A673 (cell line): ENCODE data around the gene CHCHD6. TPM values are rescaled to one million over a fixed set of nuclear protein-coding genes. Genes with fewer than 3 reads are reported as not detected.

Experiments used
- BruUV-seq: library from RNA; stranded (reverse); fragments of 400-500 nt; replicated peaks from 2 replicates; lab custom pipeline; 2021; lab: Mats Ljungman, UMichigan
- CTCF ChIA-PET: fragments of 300-600 bp; sonication (Branson Sonifier 250); formaldehyde crosslinking; loops from one replicate; lab custom pipeline; 2022; ENCODE audit warnings: antibody characterized with exemption; lab: Charles Lee
- POLR2A ChIA-PET: fragments of 300-600 bp; sonication (Branson Sonifier 250); formaldehyde crosslinking; loops from one replicate; lab custom pipeline; 2022; ENCODE audit warnings: antibody characterized with exemption; ENCODE audit not compliant: low non-redundant PET; lab: Charles Lee
- DNase-seq: peaks from one replicate; pipeline ENCODE4 v3.0.0-alpha.2; 2015; ENCODE audit warnings: low spot score
- H3K27ac ChIP-seq: fragments of 200-600 bp; sonication (generic); 2 replicates; pipeline ENCODE4 v1.5.1; 2016; ENCODE audit warnings: mixed run types, low read depth, mild to moderate bottlenecking, mixed read lengths, antibody characterized with exemption, low read length; ENCODE audit not compliant: poor library complexity, severe bottlenecking
- H3K27me3 ChIP-seq: fragments of 200-600 bp; sonication (generic); replicated peaks from 2 replicates; pipeline ENCODE4 v1.6.1; 2017; ENCODE audit warnings: mixed run types, low read depth, mild to moderate bottlenecking, mixed read lengths, antibody characterized with exemption, low read length; ENCODE audit not compliant: insufficient read depth, poor library complexity
- H3K36me3 ChIP-seq: fragments of 200-600 bp; sonication (generic); 2 replicates; pipeline ENCODE4 v1.6.1; 2016; ENCODE audit warnings: mixed run types, mild to moderate bottlenecking, mixed read lengths, antibody characterized with exemption, low read length; ENCODE audit not compliant: insufficient read depth, poor library complexity, severe bottlenecking
- H3K4me1 ChIP-seq: fragments of 200-600 bp; sonication (generic); 2 replicates; pipeline ENCODE4 v1.6.1; 2017; ENCODE audit warnings: mixed run types, mild to moderate bottlenecking, mixed read lengths, antibody characterized with exemption, low read length; ENCODE audit not compliant: insufficient read depth, poor library complexity, severe bottlenecking
- H3K4me3 ChIP-seq: fragments of 200-600 bp; sonication (generic); 2 replicates; pipeline ENCODE4 v1.5.1; 2016; ENCODE audit warnings: low read depth, mixed run types, mild to moderate bottlenecking, mixed read lengths, low read length; ENCODE audit not compliant: poor library complexity, severe bottlenecking
- H3K9me3 ChIP-seq: fragments of 200-600 bp; sonication (generic); 2 replicates; pipeline ENCODE4 v1.6.1; 2016; ENCODE audit warnings: mixed run types, low read depth, mild to moderate bottlenecking, mixed read lengths, antibody characterized with exemption, low read length; ENCODE audit not compliant: poor library complexity, severe bottlenecking
- EZH2 ChIP-seq: fragments of 200-600 bp; sonication (generic); IDR thresholded peaks from 2 replicates; pipeline ENCODE4 v1.6.1; 2017; ENCODE audit warnings: borderline replicate concordance, low read depth, mild to moderate bottlenecking, mixed read lengths, antibody characterized with exemption, low read length; ENCODE audit not compliant: poor library complexity, severe bottlenecking
- intact Hi-C: fragments of 100-400 bp; cut with micrococcal nuclease; formaldehyde crosslinking; loops from one replicate; pipeline ENCODE4 v1.10.0; 2022; ENCODE audit not compliant: unreplicated experiment
- total RNA-seq: library from RNA; stranded (reverse); gene quantifications from 2 replicates; pipeline ENCODE4 v1.2.3, GENCODE V29; 2021
- TF ChIP-seq, protein P1 (sequence below): fragments of 300-800, 200-600 bp; sonication (generic); conservative IDR thresholded peaks from 2 replicates; pipeline ENCODE4 v1.5.1; 2017; ENCODE audit warnings: low read depth, mild to moderate bottlenecking, antibody characterized with exemption, low read length, moderate library complexity, mixed read lengths

Gene CHCHD6
- total RNA-seq, 1 experiment from 2014 or later, result 23.3 TPM

DNA sequence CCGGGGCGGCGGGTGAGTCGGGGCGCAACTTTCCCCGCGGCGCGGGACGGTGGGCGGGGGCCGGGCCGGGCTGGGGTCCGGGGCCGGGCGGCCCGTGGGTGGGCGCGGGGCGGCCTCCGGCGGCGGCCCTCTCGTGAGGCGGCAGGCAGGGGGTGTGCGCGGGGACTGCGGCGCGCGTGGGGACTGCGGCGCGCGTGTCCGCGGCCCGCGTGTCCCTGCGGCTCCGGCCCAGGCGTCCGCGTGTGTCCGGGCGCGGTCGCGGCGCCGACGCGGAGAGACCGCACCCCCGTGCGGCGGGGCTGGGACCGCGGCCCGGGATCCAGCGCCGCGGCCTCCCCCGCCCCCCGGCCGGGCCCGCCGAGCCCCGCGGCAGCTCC is 279.2 kb downstream of the CHCHD6 start:
- no TSS peak for BruUV-seq
- no peaks in the 10 kb centered on the region for H3K36me3 ChIP-seq
- TF ChIP-seq, protein P1, sequence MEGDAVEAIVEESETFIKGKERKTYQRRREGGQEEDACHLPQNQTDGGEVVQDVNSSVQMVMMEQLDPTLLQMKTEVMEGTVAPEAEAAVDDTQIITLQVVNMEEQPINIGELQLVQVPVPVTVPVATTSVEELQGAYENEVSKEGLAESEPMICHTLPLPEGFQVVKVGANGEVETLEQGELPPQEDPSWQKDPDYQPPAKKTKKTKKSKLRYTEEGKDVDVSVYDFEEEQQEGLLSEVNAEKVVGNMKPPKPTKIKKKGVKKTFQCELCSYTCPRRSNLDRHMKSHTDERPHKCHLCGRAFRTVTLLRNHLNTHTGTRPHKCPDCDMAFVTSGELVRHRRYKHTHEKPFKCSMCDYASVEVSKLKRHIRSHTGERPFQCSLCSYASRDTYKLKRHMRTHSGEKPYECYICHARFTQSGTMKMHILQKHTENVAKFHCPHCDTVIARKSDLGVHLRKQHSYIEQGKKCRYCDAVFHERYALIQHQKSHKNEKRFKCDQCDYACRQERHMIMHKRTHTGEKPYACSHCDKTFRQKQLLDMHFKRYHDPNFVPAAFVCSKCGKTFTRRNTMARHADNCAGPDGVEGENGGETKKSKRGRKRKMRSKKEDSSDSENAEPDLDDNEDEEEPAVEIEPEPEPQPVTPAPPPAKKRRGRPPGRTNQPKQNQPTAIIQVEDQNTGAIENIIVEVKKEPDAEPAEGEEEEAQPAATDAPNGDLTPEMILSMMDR, result no peak
- no peak for TF ChIP-seq EZH2

DNA sequence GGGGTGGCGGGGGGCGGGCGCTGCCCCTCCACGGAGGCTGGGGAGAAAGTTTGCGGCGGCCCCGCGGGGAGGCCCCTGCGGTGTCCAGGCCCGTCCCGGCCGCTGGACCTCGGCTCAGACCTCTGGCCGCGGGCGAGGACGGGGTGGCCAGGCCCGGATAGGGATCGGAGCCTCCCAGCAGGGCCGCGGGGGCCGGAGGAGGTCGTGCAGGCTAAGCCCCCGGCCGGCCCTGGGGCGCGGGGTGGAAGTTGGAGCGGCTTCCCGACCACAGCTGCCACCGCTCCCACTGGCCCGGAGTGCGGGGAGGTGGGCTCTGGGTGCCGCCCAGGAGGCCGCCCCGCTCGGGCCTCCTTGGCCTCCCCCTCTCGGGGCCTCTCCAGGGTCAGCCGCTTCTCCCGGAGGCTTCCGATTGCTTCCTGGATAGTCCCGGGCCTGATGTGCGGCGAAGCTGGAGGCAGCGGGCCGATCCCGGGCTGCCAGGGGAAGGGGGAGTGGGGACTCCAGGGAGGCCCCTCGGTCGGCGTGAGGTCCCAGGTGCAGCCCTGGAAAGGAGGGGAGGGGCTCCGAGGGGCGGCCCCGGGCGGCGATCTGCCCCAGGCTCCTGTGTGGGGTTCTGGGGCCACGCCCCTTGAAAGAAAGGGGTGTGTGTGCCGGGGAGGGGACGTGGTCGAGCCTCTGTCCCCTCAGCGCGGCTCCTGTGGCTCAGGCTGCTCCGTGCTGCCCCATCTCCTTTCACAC is 279.8 kb downstream of the CHCHD6 start:
- peak; percentile 25 for DNase-seq
- H3K4me1 ChIP-seq, result peaks cover 21% of the 10 kb centered on the region

More for the DNA sequence above, 279.2 kb downstream of the CHCHD6 start:
- H3K4me1 ChIP-seq, result peaks cover 21% of the 10 kb centered on the region
- H3K9me3 ChIP-seq, result no peaks in the 10 kb centered on the region
- ChIA-PET CTCF (no interaction called here), POLR2A (no interaction called here)
- peak overlapping the region; percentile 71 for H3K27ac ChIP-seq
- intact Hi-C loops, result loop anchor here (5.0 to 10.0 kb wide), 3 partner anchors 231 to 474 kb away; no protein-coding TSS in a partner anchor
- no peak for DNase-seq
- peak overlapping the region; percentile 77 for H3K4me3 ChIP-seq
- H3K27me3 ChIP-seq, result no peaks in the 10 kb centered on the region

DNA sequence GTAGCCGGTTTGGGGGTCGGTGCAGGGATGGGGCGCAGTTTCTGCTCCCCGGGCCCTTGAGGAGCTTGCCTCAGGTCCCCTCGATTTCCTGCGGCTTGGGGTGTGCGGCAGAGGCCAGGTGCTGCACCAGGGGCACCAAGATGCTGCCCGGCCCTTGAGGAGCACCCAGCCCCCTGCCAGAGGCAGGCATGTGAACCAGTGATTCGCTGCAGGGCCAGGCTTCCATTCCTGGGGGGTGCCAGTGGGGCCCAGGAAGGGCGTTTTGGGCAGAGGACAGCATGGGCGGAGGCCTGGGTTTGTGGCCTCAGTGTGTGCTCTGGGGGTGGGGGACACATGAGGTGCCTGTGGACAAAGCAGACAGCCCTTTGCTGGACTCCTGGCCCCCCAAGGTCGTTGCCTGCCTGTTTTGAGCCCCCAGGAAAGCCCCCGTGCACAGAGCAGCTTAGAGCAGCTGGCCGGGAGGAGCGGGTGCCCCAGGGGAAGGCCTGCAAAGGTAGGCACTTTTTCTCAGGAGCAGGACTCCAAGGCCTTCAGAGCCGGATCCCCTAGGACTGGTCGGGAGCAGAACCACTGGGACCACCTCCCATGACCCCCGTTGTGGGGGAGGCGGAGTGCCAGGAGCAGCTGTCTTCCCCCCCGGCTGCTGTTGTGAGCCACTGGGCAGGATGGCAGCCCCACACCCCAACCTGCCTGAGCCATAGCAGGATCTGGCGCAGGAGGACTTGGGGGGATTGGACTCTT is 280.5 kb downstream of the CHCHD6 start:
- H3K27ac ChIP-seq, result no peak overlapping the region
- intact Hi-C loops, result loop anchor here (5.0 to 10.0 kb wide), 3 partner anchors 232 to 473 kb away; no protein-coding TSS in a partner anchor
- H3K27me3 ChIP-seq, result no peaks in the 10 kb centered on the region
- no peak for TF ChIP-seq EZH2
- TF ChIP-seq, protein P1, result no peak
- ChIA-PET POLR2A (no interaction called here), CTCF (no interaction called here)
- H3K4me3 ChIP-seq, result peak overlapping the region; percentile 77
- H3K9me3 ChIP-seq, result no peaks in the 10 kb centered on the region
- H3K4me1 ChIP-seq, result peaks cover 21% of the 10 kb centered on the region
- peaks cover 4% of the 10 kb centered on the region for H3K36me3 ChIP-seq
- no TSS peak for BruUV-seq
- DNase-seq, result no peak

More for the DNA sequence above, 279.8 kb downstream of the CHCHD6 start:
- Histone ChIP-seq H3K36me3 (no peaks in the 10 kb centered on the region), H3K4me3 (peak overlapping the region; percentile 77), H3K27me3 (no peaks in the 10 kb centered on the region), H3K9me3 (no peaks in the 10 kb centered on the region), H3K27ac (peak overlapping the region; percentile 71)
- no TSS peak for BruUV-seq
- no peak for TF ChIP-seq EZH2
- TF ChIP-seq, protein P1, result no peak
- intact Hi-C loops, result loop anchor here (5.0 to 10.0 kb wide), 3 partner anchors 232 to 473 kb away; no protein-coding TSS in a partner anchor
- CTCF ChIA-PET, result no interaction called here
- POLR2A ChIA-PET, result no interaction called here
